ENCODE data around the gene PDIA3. TPM values are rescaled to one million over a fixed set of nuclear protein-coding genes. Genes with fewer than 3 reads are reported as not detected.

PDIA3 gene
- total RNA-seq, 2 experiments from 2014 or later, result 306 to 313 TPM

GRCh38 chr15:43751885-43752284 is 5.6 kb downstream of the PDIA3 start:
- Mint-ChIP-seq H3K9me3 (ENCODE audit: insufficient read depth) (no peaks in the 10 kb centered on the region), H3K4me3 (no peak overlapping the region), H3K27ac (no peak overlapping the region), H3K4me1 (ENCODE audit: low read depth) (peaks cover 38% of the 10 kb centered on the region), H3K36me3 (ENCODE audit: low read depth) (peaks cover 62% of the 10 kb centered on the region), H3K27me3 (ENCODE audit: low read depth) (no peaks in the 10 kb centered on the region)
- DNase-seq, result no peak
- ChIA-PET POLR2A (interaction anchor here (0.9 kb wide), 1 partner anchor 76 kb away, joined by 3 read pairs; no protein-coding TSS in a partner anchor), CTCF (interaction anchor here (0.9 to 2.2 kb wide), 2 partner anchors 17 to 18 kb away, joined by 3 to 6 read pairs; no protein-coding TSS in a partner anchor)
- no peak for ATAC-seq

GRCh38 chr15:43762824-43763223 is 16.6 kb downstream of the PDIA3 start:
- ChIA-PET POLR2A (no interaction called here), CTCF (no interaction called here)
- Mint-ChIP-seq H3K4me3 (no peak overlapping the region), H3K9me3 (ENCODE audit: insufficient read depth) (no peaks in the 10 kb centered on the region), H3K36me3 (ENCODE audit: low read depth) (peaks cover 64% of the 10 kb centered on the region), H3K27me3 (ENCODE audit: low read depth) (no peaks in the 10 kb centered on the region), H3K4me1 (ENCODE audit: low read depth) (no peaks in the 10 kb centered on the region), H3K27ac (no peak overlapping the region)
- DNase-seq (no peak), ATAC-seq (no peak)

GRCh38 chr15:43763819-43764446 is 17.7 kb downstream of the PDIA3 start:
- Mint-ChIP-seq H3K27me3 (ENCODE audit: low read depth) (no peaks in the 10 kb centered on the region), H3K9me3 (ENCODE audit: insufficient read depth) (no peaks in the 10 kb centered on the region), H3K4me1 (ENCODE audit: low read depth) (no peaks in the 10 kb centered on the region), H3K4me3 (no peak overlapping the region), H3K36me3 (ENCODE audit: low read depth) (peaks cover 70% of the 10 kb centered on the region), H3K27ac (no peak overlapping the region)
- no peak for DNase-seq
- CTCF ChIA-PET, result interaction anchor here (1.3 kb wide), 1 partner anchor 61 kb away, joined by 3 read pairs; the partner anchor contains the start of gene MFAP1
- no peak for ATAC-seq
- POLR2A ChIA-PET, result interaction anchor here (0.6 to 1.7 kb wide), 2 partner anchors 11 to 12 kb away, joined by 3 to 6 read pairs; partner anchors contain the start of gene ELL3

GRCh38 chr15:43769584-43770228 is 23.5 kb downstream of the PDIA3 start:
- Mint-ChIP-seq H3K36me3 (ENCODE audit: low read depth) (peaks cover 84% of the 10 kb centered on the region), H3K27me3 (ENCODE audit: low read depth) (no peaks in the 10 kb centered on the region), H3K4me3 (no peak overlapping the region), H3K4me1 (ENCODE audit: low read depth) (peaks cover 5% of the 10 kb centered on the region), H3K9me3 (ENCODE audit: insufficient read depth) (no peaks in the 10 kb centered on the region), H3K27ac (no peak overlapping the region)
- peak; percentile 71 for DNase-seq
- POLR2A ChIA-PET, result interaction anchor here (0.7 kb wide), 1 partner anchor 329 kb away, joined by 3 read pairs; no protein-coding TSS in a partner anchor
- peak; percentile 57 for ATAC-seq
- CTCF ChIA-PET, result interaction anchor here (0.6 to 1.8 kb wide), 14 partner anchors 12 to 119 kb away, joined by 3 to 9 read pairs (median 5); no protein-coding TSS in a partner anchor

GRCh38 chr15:43771816-43772215 is 25.6 kb downstream of the PDIA3 start:
- Mint-ChIP-seq H3K4me3 (no peak overlapping the region), H3K4me1 (ENCODE audit: low read depth) (peaks cover 16% of the 10 kb centered on the region), H3K36me3 (ENCODE audit: low read depth) (peaks cover 69% of the 10 kb centered on the region), H3K27ac (no peak overlapping the region), H3K9me3 (ENCODE audit: insufficient read depth) (no peaks in the 10 kb centered on the region), H3K27me3 (ENCODE audit: low read depth) (no peaks in the 10 kb centered on the region)
- CTCF ChIA-PET, result interaction anchor here (1.2 to 1.3 kb wide), 2 partner anchors 21 to 28 kb away, joined by 3 read pairs; partner anchors contain the start of genes HYPK and SERINC4
- ATAC-seq (no peak), DNase-seq (no peak)
- POLR2A ChIA-PET, result interaction anchor here (0.6 kb wide), 1 partner anchor 19 kb away, joined by 3 read pairs; no protein-coding TSS in a partner anchor

- Mint-ChIP-seq H3K27ac (no peak overlapping the region), H3K9me3 (ENCODE audit: insufficient read depth) (no peaks in the 10 kb centered on the region), H3K4me3 (no peak overlapping the region), H3K4me1 (ENCODE audit: low read depth) (peaks cover 20% of the 10 kb centered on the region), H3K36me3 (ENCODE audit: low read depth) (peaks cover 70% of the 10 kb centered on the region), H3K27me3 (ENCODE audit: low read depth) (no peaks in the 10 kb centered on the region)
- no peak for ATAC-seq
- CTCF ChIA-PET, result no interaction called here
- POLR2A ChIA-PET, result no interaction called here
- DNase-seq, result no peak
These were observed 26.4 kb downstream of the PDIA3 start for GRCh38 chr15:43772624-43773023.

- no peaks in the 10 kb centered on the region for H3K27me3 Mint-ChIP-seq (ENCODE audit: low read depth)
- CTCF ChIA-PET, result no interaction called here
- H3K27ac Mint-ChIP-seq, result no peak overlapping the region
- H3K4me1 Mint-ChIP-seq (ENCODE audit: low read depth), result peaks cover 27% of the 10 kb centered on the region
- H3K4me3 Mint-ChIP-seq, result no peak overlapping the region
- POLR2A ChIA-PET, result interaction anchor here (0.6 to 0.8 kb wide), 2 partner anchors 19 to 21 kb away, joined by 3 to 4 read pairs; no protein-coding TSS in a partner anchor
- ATAC-seq, result no peak
- H3K9me3 Mint-ChIP-seq (ENCODE audit: insufficient read depth), result no peaks in the 10 kb centered on the region
- no peak for DNase-seq
- peaks cover 57% of the 10 kb centered on the region for H3K36me3 Mint-ChIP-seq (ENCODE audit: low read depth)
These were observed 27.8 kb downstream of the PDIA3 start for GRCh38 chr15:43774062-43774461.

- Mint-ChIP-seq H3K9me3 (ENCODE audit: insufficient read depth) (no peaks in the 10 kb centered on the region), H3K27ac (no peak overlapping the region), H3K36me3 (ENCODE audit: low read depth) (peaks cover 43% of the 10 kb centered on the region), H3K4me3 (peak overlapping the region; percentile 92), H3K27me3 (ENCODE audit: low read depth) (no peaks in the 10 kb centered on the region), H3K4me1 (ENCODE audit: low read depth) (peaks cover 28% of the 10 kb centered on the region)
- ATAC-seq (no peak), DNase-seq (no peak)
- ChIA-PET POLR2A (interaction anchor here (0.6 to 2.7 kb wide), 5 partner anchors 11 to 52 kb away, joined by 3 to 18 read pairs (median 6); partner anchors contain the start of genes HYPK, MFAP1 and SERINC4), CTCF (interaction anchor here (2.1 kb wide), 1 partner anchor 50 kb away, joined by 11 read pairs; the partner anchor contains the start of gene MFAP1)
These were observed 29.2 kb downstream of the PDIA3 start for GRCh38 chr15:43775411-43775965.

- ChIA-PET POLR2A (interaction anchor here (0.6 to 2.7 kb wide), 8 partner anchors 12 to 51 kb away, joined by 3 to 18 read pairs (median 6); partner anchors contain the start of genes HYPK, MFAP1 and SERINC4), CTCF (interaction anchor here (0.6 to 3.6 kb wide), 17 partner anchors 11 to 1835 kb away, joined by 3 to 42 read pairs (median 6); partner anchors contain the start of genes HYPK, MFAP1, PDIA3 and SERF2)
- DNase-seq, result peak; percentile 42
- no peak for ATAC-seq
- Mint-ChIP-seq H3K4me1 (ENCODE audit: low read depth) (peaks cover 28% of the 10 kb centered on the region), H3K9me3 (ENCODE audit: insufficient read depth) (no peaks in the 10 kb centered on the region), H3K27ac (peak overlapping the region; percentile 95), H3K36me3 (ENCODE audit: low read depth) (peaks cover 37% of the 10 kb centered on the region), H3K27me3 (ENCODE audit: low read depth) (no peaks in the 10 kb centered on the region), H3K4me3 (peak overlapping the region; percentile 92)
These were observed 30.0 kb downstream of the PDIA3 start for GRCh38 chr15:43776101-43776717.

- peak within 1 kb of the TSS; percentile 92 for H3K4me3 Mint-ChIP-seq
- CTCF ChIA-PET, result interaction anchor here (0.5 to 3.6 kb wide), 20 partner anchors 8 to 1835 kb away, joined by 3 to 42 read pairs (median 6); partner anchors contain the start of genes HYPK, MFAP1, PDIA3 and SERF2
- DNase-seq, result peak; percentile 85
These were observed 30.6 kb downstream of the PDIA3 start, which contains the start of gene ELL3 for GRCh38 chr15:43776718-43777266. ELL3 (minus strand) TSS chr15:43776966; CDS start chr15:43776901, 65 bp downstream.

More at GRCh38 chr15:43776718-43777266, 30.6 kb downstream of the PDIA3 start, which contains the start of gene ELL3:
- H3K27me3 Mint-ChIP-seq (ENCODE audit: low read depth), result no peaks in the 10 kb centered on the region
- POLR2A ChIA-PET, result interaction anchor here (0.6 to 2.7 kb wide), 11 partner anchors 12 to 51 kb away, joined by 3 to 18 read pairs (median 6); partner anchors contain the start of genes HYPK, MFAP1, SERF2 and SERINC4
- H3K9me3 Mint-ChIP-seq (ENCODE audit: insufficient read depth), result no peaks in the 10 kb centered on the region
- ATAC-seq, result peak; percentile 79
- H3K4me1 Mint-ChIP-seq (ENCODE audit: low read depth), result peaks cover 28% of the 10 kb centered on the region
- peaks cover 32% of the 10 kb centered on the region for H3K36me3 Mint-ChIP-seq (ENCODE audit: low read depth)
- peak within 1 kb of the TSS; percentile 95 for H3K27ac Mint-ChIP-seq
